ENCODE results near the gene CD8A.
"Not testable (repeated sequence)": the region's sequence is repeated elsewhere in the genome, so short reads cannot be mapped to it uniquely, and the experiment has no call there.

CD8A gene

GRCh38 chr2:86790676-86791572 is at the start of gene CD8A:
TSS of gene CD8A (minus strand) at chr2:86790913. CDS start at chr2:86790825, 88 bp downstream.
- peak; percentile 13 for DNase-seq

GRCh38 chr2:86839871-86840548 is 49.3 kb upstream of the CD8A start:
- not testable (repeated sequence) for DNase-seq

GRCh38 chr2:86839455-86839854 is 48.7 kb upstream of the CD8A start:
- DNase-seq, result not testable (repeated sequence)

- DNase-seq, result not testable (repeated sequence)
Measured at GRCh38 chr2:86837714-86838113, 47.0 kb upstream of the CD8A start.

GRCh38 chr2:86836915-86837695 is 46.4 kb upstream of the CD8A start:
- peak; percentile 55 for DNase-seq

GRCh38 chr2:86835548-86835889 is 44.8 kb upstream of the CD8A start:
- not testable (repeated sequence) for DNase-seq

GRCh38 chr2:86833315-86833714 is 42.6 kb upstream of the CD8A start:
- no peak for DNase-seq

GRCh38 chr2:86832334-86833096 is 41.8 kb upstream of the CD8A start:
- no peak for DNase-seq

GRCh38 chr2:86831537-86831936 is 40.8 kb upstream of the CD8A start:
- DNase-seq, result no peak

- DNase-seq, result no peak
Measured at GRCh38 chr2:86826951-86827350, 36.2 kb upstream of the CD8A start.

- DNase-seq, result no peak
Measured at GRCh38 chr2:86825693-86826381, 35.1 kb upstream of the CD8A start.

GRCh38 chr2:86825036-86825692 is 34.5 kb upstream of the CD8A start:
- DNase-seq, result no peak

- DNase-seq, result no peak
Measured at GRCh38 chr2:86822668-86823345, 32.1 kb upstream of the CD8A start.

GRCh38 chr2:86821842-86822241 is 31.1 kb upstream of the CD8A start:
- no peak for DNase-seq

GRCh38 chr2:86821306-86821705 is 30.6 kb upstream of the CD8A start:
- DNase-seq, result no peak

- DNase-seq, result no peak
Measured at GRCh38 chr2:86818957-86819356, 28.2 kb upstream of the CD8A start.

- DNase-seq, result no peak
Measured at GRCh38 chr2:86818114-86818801, 27.5 kb upstream of the CD8A start.

GRCh38 chr2:86815611-86816010 is 24.9 kb upstream of the CD8A start:
- DNase-seq, result no peak

GRCh38 chr2:86809481-86810121 is 18.9 kb upstream of the CD8A start:
- DNase-seq, result no peak
